HG02981 (cell line): ENCODE data around the gene CTTNBP2.

Experiments used
- ATAC-seq: cut with Tn5 transposase; IDR thresholded peaks from one replicate; pipeline ENCODE4 v1.9.1; 2021; ENCODE audit warnings: mild to moderate bottlenecking, moderate library complexity; ENCODE audit not compliant: unreplicated experiment

CTTNBP2 gene

DNA sequence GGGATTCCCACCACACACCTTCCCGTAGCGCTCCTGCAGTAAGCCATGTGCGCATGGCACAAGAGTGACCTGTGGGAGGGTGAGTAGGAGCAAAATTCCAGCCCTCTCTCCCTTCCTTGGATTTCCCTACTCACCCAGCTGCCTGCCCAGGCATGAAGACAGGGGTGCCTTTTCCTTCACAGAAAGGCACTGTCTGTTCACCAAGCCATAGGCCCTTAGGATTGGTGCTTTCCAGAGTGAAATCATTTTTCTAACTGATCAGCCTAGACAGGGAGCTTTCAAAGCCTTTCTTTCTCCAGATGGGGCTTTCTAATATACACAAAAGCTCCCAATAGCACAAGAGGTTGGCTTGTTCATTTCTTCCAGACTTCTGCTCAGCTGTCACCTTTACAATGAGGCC lies 79.7 kb downstream of the CTTNBP2 start:
- ATAC-seq = no peak

DNA sequence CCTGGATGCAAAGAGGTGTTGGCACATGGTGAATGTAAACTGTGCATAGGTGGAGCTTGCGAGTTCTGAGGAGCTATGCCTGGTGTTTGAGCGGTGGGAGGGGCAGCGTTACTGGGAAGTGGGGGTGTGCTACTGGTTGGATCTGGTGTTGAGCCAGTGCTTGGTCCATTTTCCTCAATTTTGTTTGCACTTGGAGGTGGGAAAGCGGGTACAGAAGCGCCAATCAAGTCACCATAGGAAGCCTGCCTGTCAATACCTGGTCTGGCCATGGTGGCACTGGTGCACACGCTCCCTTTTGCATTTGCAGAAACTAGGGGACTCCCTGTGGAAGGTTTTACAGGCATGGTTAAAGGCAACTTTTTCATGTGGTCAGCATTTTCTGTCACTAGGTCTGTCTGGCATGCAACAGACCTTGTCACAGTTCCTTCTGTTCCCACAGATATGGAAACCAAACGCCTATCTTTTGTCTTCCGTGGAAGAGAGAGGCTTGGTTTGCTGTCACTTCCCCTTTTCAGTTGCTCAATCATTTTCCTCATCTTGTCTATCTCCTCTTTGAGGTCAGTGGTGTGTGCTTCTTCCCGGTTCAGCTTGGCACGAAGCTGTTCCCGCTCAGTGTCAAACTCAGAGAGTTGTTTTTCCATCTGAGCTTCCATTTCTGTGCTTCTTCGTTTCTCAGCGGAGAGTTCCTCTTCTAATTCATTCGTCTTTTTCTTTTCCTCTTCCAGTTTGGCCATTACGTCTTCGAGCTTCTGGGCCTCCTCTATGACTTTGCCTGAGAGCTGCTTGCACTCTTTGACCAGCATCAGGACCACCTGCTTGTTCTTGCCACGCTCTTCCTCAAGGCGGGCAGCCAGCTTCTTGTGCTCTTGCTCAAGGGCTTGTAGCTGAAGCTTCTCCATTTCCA lies 81.1 kb downstream of the CTTNBP2 start:
- ATAC-seq = peak; percentile 74

DNA sequence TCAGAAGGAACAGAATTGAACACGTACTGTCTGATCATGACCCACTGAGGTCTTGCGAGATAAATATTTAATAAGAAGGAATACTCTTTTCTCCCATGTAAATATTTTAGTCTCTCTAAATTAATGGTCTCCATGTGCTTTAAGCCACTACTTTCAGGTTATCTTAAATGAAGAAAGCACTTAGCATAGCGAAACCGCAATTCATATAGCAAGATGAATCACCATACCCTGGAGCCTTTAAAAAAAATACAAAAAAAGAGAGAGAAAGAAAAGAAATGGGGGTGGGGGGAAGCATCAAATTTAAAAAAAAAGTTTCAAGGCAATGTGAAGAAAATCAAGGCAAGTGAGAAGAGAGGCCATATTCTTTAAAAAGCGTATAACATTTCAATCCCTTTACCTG lies 82.5 kb downstream of the CTTNBP2 start:
- ATAC-seq = no peak

DNA sequence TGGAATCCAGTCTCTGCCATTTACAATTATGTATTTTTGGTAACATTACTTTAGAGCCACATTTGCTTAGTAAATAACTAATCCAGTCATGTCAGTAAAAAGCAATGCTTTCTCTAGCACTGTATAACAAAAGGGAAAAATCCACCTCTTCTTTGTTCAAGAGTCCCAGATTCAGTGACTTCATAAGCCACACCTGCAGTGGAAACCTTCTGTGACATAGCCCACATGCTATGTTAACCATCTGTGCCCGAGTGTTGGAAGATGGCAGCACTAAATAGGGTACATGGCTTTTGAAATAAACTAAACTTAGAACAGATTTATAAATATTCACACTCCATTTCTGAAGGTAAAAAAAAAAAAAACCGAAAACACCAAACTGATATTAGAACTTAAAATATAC lies 83.0 kb downstream of the CTTNBP2 start:
- ATAC-seq = no peak

DNA sequence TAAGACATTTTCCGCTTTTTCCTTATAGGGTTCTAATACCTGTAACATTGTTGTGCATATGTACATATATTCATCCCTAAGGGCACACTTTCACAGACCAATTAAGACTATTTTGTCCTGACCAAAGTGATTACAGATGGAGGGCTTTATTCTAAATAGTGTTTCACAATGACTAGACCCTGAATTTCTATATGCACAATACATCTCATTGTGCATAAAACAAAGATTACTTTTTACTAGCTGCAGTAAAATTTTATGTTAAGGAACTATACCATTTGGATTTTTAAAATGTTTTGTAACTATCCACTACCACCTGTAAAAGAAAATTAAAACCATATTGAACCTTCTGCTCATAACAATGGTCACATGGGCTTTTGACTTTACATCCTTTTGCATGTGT lies 87.8 kb downstream of the CTTNBP2 start:
- ATAC-seq = no peak

DNA sequence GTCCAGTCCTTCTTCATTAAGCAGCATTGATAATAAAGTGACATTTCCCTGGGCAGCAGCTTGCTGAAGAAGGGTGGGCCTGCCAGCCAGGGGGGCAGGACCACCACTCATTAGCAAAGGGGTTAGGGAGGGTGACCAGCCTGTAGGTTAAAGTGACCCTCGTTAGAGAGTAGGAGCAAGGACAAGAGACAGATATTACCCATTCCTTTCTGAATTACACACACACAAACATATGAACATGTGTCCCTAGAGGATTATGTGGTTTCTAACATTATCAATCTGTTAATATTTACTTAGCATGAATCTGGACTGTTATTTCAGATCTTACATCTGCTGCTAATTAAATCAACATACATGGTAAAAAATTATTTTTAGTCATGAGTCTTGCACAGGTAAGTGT lies 88.9 kb downstream of the CTTNBP2 start:
- ATAC-seq = no peak

DNA sequence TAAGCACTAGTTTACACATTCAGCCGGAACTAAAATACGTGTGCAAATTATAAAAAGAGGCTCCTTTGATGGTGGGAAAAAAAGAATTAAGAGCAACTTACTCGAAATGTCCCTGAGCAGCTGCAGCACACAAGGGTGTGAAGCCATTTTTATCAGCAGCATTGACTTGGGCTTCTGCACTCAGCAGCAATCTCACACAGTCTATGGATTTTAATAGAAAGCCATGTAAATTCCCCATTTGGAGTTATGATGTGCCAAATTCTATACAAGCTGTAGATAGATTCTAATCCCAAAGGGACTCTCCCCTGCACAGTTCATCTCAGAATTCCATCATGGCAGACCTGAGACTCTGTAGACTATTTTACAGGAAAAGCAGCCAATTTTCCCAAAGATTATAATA lies 90.5 kb downstream of the CTTNBP2 start:
- no peak for ATAC-seq

DNA sequence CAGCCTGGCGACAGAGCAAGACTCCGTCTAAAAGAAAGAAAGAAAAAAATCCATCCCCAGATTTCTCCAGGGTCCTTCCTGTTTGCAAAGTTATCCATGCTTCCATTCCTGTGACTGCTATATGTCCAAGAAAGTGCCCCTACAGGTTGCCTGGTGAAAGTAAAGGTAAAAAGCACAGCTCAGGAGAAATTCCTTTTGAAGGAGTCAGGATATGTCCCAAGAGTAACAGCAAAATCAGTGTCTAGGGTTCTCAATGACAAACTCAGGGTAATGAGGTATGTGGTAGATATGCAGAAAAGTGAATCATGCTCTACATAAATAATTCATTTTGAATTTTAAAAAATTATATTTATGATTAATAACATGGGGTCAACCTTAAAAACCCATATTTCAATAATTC lies 91.5 kb downstream of the CTTNBP2 start:
- no peak for ATAC-seq

DNA sequence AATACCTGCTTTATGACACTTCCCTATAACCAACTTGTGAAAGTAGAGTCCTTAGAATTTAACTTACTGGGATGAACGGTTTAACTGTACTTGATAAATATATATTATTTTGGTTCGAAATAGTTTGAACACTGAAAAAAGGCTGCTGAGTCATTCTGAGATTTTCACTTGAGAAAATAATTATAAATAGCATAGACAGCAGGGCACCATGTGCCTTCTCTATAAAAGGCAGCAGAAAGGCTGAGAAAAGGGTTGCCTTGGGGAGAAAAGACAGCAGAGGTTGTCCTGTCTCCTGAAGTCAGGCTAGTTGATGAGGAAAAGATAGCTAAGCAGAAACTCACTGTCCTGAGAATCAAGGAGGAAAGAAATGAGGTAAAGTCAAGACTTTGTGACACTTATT lies 92.4 kb downstream of the CTTNBP2 start:
- peak; percentile 79 for ATAC-seq

DNA sequence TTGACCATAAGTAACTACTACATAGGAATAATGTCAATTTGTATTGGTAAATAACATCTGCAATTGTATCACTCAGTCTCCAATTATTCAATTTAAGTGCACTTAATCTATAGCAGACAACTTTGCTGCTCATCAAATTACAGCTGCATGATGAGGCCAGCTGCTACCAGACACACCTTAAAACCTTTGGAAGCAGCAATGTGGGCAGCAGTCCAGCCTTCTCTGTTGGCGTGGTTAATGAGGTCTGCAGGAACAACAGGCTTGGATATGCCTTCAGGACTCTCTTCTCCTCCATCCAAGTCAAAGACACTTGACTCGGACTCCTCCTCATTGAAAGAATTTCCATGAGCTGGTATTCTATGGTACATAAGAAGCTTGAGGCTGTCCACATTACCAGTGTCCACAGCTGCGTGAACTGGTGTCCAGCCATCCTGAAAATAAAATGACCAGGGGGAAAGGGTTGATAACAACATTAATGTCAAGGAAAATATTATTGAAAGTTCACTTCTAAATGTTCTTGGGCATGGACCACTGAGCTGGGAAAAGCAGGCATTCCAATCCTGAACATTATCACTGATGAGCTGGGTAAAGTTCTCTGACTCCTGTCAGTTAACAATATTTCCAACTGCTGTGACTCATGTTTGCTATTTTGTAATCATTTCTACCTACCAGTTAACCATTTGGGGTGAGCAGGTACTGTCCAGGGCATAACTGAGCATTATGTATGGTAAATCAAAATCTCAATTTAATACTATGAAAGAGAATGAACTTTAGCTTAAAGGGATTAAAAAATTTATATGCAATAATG lies 95.7 kb downstream of the CTTNBP2 start:
- ATAC-seq = no peak

DNA sequence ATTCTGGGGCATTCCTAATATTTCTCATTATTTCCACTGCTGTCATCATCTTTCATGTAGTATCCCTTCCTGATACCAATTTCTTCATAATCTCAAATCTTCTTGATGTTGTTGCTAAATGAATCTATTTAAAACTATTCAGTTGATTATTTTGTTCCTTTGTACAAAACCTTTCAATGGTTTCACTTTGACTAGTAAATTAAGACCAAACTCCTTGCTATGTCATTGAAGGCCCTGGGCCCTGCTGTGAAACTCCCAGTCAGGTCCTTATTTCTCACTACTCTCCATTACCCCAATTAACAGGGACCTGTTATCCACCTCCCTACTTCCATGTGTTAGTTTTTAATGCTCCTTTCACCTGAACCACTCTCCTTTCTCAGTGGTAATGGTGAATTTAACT lies 97.0 kb downstream of the CTTNBP2 start:
- ATAC-seq = no peak

DNA sequence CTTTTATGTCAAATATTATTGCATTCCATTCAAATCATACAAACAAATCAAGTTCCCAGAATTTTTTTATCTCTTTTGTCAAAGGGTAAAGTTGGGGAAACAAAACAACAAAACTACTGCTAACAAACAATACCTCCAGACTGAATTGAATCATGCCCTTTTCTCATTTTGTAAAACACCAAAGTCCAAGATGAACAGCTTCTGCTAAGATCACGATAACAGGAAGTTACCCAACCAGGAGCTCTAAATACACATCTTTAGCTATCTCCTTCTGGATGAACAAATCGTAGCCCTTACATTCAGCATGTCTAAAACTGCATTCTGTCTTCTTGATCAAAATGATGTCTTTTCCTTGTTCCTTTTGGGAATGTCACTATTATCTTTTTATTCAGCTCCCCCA lies 97.4 kb downstream of the CTTNBP2 start:
- no peak for ATAC-seq

DNA sequence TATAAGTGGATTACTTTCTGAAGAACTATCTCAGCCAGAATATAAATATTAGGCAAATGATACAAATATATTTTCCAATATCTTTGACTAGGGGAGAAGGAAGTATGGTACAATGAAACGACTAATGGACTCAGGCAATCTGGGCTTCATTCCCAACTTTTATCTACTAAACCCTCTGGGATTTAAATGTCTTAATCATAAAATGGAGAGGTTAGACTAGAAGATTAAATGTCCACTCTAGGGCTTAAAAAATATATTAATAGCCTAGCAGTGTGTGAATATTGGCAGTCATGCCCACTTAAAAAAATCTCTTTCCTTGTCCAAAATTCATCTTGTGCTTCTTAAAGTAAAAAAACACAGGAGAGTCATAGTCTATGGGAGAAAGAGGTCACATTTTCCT lies 98.3 kb downstream of the CTTNBP2 start:
- ATAC-seq = no peak

DNA sequence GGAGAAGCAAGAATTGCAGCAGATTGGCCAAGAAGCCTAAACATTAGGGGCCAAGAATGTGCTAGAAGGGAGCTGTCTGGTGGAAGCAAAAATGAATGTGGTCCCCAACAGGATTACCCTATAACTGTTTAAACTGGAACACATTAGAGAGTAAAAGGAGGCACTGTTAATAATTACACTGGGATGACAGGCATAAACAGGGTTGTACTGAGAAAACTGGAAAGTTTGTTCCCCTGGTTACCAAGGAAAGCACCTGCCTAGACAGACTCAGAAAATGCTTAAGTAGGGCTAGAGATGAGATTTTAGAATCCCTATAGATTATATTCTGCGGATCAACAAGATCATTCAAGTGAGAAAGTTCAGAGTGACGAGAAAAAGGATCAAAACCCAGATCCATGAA lies 100.8 kb downstream of the CTTNBP2 start:
- ATAC-seq = no peak

DNA sequence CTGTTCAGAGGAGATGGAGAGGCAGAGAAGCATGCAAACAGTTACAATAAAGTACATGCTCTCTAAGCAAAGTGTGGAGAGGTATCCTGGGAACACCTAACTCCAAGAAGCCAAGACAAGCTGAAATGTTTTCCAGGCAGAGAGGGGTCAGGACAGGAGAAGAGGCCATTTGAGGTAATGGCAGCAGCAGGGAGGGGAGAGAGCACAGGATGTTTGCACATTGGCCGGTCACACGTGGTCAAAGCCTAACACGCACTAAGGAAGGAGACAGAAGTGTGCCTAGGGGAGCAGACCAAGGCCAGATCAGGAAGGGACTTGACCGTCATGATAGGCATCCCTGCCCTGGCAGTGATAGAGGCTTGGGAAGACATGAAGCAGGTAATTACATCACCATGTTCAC lies 101.5 kb downstream of the CTTNBP2 start:
- no peak for ATAC-seq

DNA sequence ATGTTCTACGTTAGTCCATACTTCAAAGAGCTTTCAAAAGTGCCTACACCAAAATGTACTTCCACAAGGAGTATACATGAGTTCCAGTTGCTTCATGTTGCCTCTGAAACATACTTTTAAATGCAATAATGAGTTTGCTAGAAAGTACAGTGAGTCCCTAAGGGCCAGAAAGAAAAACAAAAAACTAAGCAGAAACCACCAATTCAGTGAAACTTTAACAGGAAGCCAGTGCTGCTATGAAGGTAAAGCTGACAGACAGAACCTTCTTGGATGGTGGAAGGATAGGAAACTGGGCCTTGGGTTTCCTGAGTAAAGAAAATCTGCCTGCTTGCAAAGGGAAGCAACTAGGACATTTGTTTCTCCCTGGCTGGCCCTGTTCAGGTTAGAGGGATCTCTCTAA lies 104.2 kb downstream of the CTTNBP2 start:
- no peak for ATAC-seq

DNA sequence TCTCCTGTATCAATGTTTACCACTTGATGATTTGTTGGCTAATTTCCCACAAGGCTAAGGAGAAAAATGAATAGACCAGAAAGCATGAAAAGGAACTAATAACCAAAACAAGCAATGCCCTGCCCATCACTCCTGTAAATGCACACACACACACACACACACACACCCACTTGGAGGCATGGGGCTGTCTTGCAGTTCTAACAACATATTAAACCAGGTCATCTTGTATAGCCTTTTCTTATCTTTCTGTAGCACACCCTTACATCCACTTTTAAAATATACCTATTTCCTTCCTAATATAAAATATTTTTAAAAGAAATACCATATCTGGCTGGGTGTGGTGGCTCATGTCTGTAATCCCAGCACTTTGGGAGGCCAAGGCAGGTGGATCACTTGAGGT lies 105.3 kb downstream of the CTTNBP2 start:
- ATAC-seq = no peak

DNA sequence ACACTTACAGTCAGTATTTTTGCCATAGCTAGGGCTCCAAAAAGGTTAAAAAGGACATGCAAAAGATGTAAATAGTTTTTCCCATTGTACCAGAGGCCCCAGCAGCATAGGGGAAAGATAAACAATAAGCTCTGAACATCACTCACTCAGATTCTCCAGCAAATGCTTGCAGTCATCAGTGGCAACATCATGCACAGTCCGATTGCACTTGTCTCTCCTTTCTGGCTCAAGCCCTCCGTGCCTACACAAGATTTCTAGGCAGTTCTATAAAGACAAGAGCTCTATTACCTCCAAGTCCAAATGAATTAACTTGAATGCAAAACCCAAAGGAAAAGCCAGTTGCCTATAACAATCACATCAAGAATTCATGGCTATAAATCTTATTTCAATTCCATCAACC lies 106.3 kb downstream of the CTTNBP2 start:
- no peak for ATAC-seq

DNA sequence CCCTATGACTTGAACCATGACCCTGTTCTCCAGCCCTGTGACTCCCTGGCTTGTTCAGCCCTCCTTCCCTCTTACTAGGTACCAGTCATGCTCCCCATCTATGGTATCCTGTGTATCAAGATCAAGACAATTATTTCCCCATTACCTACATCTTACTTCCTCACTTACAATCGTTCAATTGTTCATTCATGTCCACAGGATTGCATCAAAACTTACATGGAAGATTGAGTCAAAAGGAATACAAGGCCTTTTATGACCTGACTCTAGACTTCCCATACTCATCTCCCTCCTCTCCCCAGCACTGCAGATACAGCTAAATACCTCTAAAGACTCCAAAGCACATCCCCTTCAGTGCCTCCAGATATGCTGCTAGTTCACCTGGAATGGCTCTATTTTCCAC lies 109.2 kb downstream of the CTTNBP2 start:
- ATAC-seq = no peak

DNA sequence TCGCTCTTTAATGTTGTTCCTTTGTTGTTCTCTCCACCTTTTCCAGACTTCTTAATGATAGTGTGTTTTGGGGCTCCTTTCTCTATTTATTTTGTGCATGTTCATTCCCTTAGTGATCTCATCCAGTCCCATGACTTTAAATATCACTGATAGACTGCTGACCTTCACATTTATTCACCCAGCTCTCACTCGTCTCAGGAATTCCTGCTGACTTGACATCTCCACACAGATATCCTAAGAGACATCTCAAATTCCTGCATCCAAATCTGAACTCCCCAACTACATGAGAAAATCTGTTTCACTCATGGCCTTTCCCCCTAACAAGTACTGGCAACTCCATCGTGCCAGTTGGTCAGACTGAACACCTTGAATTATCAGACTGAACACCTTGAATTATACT lies 111.2 kb downstream of the CTTNBP2 start:
- no peak for ATAC-seq

DNA sequence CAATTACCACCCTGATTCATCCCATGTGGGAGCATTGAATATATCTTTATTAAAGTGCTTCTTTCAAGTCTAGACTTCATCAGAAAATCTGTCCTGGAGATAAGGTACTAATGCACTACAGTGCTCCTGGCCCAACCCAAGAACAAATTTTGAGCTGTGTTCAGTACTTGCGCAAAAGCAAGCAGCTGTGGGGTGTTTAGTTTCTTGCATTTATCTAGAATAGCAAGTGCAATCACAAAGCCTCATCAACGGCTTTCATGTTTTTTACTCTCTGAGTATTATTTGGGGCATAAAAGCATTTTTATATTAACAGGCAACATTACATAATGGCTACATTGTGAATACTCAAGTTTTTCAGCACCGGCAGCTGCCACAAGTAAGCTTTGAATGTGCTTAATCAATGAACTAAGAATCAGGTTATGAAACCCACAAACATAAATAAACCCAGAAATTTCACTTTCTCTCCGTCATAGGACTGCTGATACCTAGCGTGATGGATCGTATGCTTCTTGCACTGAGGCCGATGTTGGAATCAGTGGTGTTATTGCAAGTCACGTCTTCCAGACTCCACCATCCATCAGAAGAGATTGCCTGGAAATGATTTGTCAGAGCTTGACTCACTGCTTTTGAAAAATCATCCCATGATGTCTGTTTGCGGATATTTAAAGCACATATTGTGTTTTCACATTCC lies 113.1 kb downstream of the CTTNBP2 start:
- no peak for ATAC-seq

DNA sequence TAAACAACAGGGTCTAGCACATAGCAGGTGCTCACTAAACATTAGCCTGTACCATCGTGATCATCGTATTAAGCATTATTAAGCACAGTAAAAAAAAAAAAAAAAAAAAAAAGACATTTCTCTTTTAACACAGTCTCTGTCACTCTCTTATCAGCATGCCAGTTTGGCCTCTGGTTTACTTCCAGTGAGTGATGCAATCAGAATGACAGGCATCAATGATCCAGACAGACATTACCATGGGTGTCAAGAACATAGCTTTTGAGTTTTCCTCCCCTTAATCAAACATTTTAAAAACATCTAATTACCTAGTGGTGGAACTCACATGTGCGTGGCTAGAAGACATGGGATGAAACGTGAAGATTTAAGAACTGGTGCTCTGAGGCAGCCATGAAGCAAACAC lies 115.8 kb downstream of the CTTNBP2 start:
- no peak for ATAC-seq
